ENCODE measurements around the gene RAG2.

GRCh38 chr11:36596880-36597279 is 1.2 kb downstream of the RAG2 start:
- TF ChIP-seq, protein P1, sequence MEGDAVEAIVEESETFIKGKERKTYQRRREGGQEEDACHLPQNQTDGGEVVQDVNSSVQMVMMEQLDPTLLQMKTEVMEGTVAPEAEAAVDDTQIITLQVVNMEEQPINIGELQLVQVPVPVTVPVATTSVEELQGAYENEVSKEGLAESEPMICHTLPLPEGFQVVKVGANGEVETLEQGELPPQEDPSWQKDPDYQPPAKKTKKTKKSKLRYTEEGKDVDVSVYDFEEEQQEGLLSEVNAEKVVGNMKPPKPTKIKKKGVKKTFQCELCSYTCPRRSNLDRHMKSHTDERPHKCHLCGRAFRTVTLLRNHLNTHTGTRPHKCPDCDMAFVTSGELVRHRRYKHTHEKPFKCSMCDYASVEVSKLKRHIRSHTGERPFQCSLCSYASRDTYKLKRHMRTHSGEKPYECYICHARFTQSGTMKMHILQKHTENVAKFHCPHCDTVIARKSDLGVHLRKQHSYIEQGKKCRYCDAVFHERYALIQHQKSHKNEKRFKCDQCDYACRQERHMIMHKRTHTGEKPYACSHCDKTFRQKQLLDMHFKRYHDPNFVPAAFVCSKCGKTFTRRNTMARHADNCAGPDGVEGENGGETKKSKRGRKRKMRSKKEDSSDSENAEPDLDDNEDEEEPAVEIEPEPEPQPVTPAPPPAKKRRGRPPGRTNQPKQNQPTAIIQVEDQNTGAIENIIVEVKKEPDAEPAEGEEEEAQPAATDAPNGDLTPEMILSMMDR (IDR thresholded peaks at IDR 0.05) = no peak
- TF ChIP-seq POLR2AphosphoS5 (IDR thresholded peaks at IDR 0.05; ENCODE audit: low read depth, low read length) (no peak), REST (IDR thresholded peaks at IDR 0.05; ENCODE audit: insufficient read depth in 1 of 2, low read depth in 2 of 2, low read length in 1 of 2) (no peak), SIN3A (IDR thresholded peaks at IDR 0.05; ENCODE audit: borderline replicate concordance, insufficient read depth, low read depth, low read length) (no peak)
